Stimulated activated CD4-positive, alpha-beta T cell treated with anti-CD3 and anti-CD28 coated beads, Interleukin-12 subunit alpha, Interleukin-12 subunit beta, amount 100 ng/mL, for 4 hours (primary cell): Measurements from ENCODE around the gene PDE10A.

Experiments used
- DNase-seq: peaks from one replicate; pipeline ENCODE4 v3.0.0-alpha.2; 2020

Gene PDE10A

DNA sequence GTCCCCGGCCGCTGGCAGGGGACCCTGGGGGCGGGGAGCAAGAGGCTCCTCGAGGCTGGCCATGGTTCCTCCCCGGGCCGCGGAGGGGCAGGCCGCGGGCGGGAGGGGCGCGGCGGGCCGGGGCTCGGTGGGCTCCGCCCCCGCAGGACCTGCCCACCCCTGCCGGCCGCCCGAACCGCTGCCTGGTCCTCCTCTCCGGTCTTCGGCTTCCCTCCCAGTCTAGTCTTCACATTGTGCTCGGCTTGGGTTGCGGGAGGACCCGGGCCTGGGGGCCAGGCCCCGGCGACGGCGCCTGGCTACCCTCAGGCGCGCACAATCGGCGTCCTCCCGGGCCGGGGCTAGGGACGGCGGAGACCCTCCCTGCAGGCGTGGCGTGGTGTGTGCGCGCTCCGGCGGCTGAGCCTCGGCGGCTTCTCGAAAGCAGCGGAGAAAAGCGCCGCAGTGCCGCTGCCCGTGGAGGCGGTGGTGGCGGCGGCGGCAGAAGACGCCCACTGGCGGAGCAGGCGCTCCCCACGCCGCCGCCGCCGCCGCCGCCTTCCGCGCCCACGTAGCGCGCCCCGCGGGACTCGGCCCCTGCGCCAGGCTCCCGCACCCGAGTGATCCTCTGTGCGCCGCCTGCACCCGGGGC lies at the start of gene PDE10A:
TSS of gene PDE10A (minus strand) at position 493 of the 628 bp plus-strand sequence. CDS start at position 63, 430 bp downstream.
- DNase-seq, result no peak

DNA sequence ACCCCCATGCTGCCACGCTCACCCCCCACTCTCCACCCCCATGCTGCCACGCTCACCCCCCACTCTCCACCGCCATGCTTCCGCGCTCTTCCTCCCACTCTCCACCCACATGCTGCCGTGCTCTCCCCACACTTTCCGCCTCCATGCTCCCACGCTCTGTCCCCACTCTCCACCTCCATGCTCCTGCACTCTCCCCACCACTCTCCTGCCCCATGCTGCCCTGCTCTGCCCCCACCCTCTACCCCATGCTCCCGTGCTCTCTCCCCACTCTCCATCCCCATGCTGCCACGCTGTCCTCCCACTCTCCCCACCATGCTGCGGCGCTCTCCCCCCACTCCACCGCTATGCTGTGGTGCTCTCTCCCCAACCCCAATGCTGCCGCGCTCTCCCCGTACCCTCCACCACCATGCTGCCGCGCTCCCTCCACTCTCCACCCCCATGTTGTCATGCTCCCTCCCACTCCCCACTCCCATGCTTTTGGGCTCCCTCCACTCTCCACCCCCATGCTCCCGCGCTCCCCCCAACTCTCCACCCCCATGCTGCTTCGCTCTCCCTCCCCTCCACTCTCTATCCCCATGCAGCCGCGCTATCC lies 46.0 kb upstream of the PDE10A start:
- DNase-seq, result no peak

DNA sequence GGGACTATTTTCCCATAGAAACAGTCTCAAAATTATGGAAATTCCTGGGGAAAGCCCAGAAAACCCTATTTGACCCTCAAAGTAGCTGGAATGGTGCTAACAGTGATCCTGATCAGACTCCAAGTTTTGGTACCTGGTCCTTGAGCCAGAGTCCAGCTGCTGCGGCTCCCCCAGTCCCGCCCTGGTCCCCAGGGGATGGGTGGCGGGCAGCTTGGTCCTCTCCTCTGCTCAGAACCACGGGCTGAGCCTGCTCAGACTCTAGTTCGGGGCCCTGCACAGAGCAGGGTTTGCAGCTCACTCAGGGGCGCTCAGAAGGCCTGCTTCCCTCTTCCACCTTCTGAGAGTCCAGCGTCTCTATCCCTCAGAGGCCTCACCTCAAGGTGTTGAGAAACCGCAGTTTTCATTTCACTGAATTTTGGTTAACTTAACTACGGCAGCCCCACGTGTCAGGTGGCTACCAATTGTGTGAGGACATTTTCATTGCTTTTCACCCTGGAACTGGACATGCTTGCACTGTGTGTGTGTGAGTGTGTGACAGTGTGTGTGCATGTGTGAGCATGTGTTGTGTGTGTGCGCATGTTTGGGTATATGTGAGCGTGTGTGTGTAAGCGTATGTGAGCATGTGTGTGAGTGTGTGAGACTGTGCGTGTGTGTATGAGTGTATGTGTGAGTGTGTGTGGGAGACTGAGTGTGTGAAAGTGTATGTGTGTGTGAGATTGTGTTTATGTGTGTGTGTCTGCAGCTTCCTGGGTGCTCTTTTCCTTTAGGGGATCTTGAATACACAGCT lies 44.2 kb upstream of the PDE10A start:
- DNase-seq, result no peak

DNA sequence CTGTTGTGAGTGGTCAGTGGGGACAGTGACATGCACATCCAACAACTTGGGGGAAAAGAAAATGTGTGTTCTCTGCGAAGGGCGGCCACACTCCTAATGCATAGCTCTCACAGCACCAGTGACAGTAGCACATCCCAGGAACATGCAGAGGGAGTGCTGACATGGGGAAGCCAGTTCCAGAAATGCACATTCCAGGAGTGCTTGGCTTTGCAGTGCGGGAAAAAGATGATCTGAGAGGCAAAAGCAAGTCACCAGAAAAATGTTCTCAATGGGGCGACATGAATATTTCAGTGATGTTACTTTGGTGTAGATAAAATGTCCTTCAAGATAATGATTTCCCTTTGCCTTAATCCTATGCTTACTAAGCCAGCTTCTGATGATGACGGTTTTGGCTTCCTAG lies 42.9 kb upstream of the PDE10A start:
- no peak for DNase-seq

DNA sequence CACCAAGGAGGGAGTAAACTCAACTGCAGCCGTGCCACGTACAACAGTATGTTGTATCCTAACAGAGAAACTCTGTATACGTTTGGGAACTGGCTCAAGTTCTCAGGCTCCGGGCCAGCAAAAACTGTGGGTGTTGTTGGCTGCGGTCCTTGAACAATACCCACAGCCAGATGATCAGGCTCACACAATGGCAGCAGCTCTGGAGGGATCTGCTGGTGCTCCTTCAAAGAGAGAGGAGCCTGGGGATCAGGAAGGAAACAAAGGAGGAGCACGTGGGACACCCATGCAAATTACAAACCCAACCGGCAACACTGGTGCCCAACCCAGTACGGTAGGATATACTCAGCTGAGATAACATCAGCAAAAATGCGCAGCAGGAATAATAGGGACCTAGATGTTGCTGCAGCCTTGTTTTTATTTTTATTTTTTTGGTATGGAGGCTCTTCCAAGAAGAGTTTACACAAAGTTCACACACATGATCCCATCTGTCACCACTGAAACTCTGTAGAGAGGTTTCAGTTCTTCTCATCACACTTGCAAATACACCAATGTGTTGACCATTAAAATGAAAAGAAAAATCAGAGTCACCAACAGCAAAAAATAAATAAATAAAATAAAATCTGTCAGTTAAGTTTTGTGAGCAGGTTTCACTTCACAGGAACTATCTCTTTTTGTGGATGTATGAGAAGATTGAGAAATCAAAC lies 41.2 kb upstream of the PDE10A start:
- no peak for DNase-seq

DNA sequence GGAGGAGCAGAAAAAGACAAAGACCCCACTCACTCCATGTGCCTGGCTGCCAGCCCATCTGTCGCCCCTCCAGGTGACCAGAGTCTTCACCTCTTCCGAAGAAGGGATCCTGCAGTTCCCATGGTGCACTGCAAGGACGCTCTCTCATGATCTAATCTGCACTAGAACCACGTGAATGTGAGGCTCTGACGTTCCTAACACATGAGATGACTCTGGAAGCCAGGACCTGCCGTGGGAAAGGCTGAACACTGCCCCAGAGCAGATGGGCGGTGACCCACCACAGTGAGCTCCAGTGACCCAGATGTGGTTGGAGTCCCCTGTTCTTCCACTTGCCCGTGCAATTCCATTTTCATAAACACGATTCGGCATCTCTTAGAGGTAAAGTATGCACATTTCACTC lies 39.6 kb upstream of the PDE10A start:
- DNase-seq, result no peak

DNA sequence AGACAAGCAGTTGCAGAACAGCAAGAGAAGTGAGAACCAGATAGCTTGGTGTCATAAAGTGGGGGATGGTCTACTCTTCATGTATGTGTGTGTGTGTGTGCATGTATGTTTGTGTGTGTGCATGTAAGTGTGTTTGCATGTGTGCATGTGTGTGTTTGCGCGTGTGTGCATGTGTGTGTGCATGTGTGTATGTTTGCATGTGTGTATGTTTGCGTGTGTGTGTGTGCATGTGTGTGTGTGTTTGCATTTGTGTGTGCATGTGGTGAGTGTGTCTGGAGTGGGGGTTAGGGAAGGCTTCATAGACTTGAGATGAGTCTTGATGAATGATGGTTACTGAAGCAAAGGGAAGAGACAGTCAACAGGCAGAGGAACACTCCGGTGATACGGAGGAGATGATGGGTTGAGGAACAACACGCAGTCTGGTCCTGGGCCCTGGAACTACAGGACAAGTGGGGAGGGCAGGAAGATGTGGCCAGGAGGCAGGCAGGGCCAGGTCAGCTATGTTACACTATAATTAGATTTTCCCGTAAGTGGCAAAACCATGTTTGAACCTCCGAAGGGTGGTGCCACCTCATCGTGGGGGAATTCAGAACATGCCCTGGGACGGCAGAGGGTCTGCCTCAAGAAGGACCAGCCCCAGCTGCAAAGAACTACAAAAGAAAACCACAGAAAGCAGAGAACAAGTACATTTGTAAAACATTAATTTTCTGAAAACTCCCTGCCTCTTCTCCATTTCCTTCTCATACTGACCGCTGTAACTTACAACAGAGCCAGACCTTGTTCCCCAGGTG lies 38.7 kb upstream of the PDE10A start:
- DNase-seq, result no peak

DNA sequence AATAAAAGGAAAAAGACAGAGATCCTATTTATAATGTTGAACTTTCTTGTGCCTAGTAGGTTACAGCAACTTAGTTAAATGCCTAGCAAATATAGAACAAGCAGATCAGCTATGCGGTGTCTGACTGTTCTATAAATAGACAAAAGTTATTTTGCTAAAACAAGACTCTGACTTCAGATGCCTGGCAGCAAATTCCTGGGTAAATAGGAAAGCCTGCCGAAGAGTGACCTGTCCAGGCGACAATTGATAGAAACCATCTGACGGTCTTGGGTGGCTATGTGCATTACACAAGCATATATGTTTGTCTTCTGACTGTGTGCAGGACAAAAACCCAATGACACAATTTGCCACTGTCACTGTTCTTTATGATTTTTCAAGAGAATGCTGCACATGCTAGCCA lies 38.0 kb upstream of the PDE10A start:
- DNase-seq, result no peak

DNA sequence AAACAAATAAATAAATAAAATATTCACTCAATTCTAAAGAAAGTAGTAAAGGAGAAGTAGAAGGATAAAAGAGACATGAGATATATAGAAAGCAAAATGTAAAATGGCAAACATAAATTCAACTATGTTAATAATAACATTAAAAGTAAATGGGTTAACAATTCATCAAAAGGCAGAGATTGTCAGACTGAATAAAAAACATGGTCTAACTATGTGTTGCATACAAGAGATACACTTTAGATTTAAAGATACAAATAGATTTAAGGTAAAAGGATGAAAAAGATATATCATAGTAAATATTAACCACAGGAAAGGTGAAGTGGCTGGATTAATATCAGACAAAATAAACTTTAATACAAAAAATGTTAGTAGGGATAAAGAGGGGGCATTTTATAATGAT lies 35.8 kb upstream of the PDE10A start:
- no peak for DNase-seq

DNA sequence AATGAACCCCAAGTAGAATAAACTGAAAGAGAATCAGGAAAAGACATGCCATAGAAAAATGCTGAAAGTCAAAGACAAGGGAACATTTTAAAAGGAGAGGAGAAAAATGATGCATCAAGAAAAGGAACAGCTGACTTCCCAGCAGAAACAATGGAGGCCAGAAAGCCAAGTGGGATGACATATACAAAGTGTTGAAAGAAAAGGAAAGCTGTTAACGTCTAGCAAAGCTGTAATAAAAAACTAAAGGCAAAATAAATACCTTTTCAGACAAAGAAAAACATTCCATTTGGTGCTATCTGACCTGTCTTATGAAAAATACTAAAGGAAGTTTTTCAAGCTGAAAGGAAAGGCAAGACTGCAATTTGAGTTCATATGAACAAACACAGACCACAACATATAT lies 34.1 kb upstream of the PDE10A start:
- DNase-seq, result no peak

DNA sequence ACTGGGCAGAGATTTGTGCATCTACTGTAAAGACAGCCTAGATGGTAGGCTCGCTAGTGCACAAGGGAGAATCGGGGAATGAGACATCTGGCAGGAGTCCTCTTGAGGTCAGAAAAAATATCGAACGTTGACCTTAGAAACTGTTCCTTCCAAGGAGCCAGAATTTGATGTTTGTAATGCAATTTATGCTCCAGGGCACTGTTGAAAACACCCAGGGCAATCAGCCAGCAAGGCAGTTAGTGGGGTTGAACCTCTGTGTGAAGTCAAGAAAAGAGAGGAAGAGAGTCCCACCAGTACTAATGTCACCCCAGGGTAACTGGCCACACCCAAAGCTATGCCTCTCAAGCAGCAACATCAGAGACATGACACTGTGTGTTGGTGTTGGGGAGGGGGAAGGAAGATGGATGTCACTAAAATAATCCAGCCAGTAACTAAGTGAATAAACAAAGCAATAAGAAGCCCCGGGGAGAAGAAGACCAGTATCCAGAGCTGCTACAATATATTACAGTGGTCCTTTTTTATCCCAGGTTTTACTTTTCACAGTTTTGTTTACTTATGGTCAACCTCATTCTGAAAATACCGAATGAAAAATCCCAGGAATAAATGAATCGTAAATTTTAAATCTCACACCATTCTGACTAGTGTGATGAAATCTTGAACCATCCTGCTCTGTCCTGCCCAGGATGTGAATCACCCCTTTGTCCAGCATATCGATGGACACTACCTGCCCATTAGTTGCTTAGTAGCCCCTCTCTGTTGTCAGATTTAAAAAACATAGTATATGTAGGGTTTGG lies 32.9 kb upstream of the PDE10A start:
- DNase-seq, result no peak

DNA sequence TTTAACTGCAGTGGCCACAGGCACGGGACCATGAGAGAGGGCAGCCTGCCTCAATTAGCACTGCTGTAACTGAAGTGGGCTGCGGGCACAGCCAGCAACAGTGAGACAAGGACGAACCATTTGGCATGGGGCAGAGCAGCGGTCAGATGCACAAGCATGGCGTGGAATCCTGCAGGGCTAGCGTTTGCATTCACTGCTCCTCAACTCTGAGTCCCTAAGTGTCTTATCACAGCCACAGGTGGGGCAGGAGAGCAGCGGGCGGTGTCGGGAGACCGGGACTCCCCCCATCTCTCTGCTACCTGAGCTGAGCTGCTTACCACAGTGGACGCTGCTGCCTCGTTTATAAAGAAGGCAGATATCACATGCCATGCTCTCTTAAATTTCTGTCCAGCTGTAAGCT lies 31.3 kb upstream of the PDE10A start:
- DNase-seq, result no peak

DNA sequence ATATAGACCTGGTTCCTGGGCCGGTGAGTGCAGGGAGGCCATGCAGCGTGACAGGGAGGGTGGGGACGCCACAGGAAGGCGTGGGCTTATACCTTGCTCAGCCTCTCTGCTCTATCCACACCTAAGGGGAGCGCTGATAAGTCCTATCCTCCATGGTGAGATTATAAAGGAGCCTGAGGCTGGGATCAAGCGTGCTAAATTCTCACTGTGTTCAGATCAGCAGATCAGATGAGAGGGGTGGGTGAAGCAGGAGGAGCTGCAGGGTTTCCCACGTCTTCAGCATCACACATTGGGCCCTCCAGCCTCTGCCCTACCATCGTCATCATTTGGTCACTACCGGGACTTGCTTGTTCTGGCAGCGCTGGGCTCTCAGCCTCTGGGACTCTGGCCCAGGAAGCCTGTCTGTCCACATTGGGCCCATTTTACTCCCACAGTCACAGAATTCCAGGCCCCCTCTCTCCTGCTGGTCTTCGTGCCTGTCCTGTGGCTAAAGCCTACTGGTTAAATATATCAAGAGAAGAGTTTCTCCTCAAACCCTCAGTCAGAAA lies 29.1 kb upstream of the PDE10A start:
- no peak for DNase-seq

DNA sequence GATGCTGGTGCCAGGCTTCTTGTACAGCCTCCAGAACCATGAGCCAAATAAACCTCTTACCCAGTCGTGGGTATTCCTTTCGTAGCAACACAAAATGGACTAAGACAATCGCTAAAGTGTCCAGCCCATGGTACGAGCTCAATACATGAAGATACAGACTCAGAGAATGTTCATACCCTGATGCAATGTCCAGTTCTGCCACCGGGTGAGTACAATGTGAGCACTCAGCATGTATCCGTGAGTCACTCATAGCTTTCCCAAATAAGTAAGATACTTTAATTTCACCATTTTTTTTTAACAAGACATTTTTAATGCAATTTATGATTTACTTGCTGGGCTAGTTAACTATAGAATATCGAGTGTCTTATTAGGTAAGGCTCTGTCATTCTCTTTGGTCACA lies 26.7 kb upstream of the PDE10A start:
- DNase-seq, result no peak

DNA sequence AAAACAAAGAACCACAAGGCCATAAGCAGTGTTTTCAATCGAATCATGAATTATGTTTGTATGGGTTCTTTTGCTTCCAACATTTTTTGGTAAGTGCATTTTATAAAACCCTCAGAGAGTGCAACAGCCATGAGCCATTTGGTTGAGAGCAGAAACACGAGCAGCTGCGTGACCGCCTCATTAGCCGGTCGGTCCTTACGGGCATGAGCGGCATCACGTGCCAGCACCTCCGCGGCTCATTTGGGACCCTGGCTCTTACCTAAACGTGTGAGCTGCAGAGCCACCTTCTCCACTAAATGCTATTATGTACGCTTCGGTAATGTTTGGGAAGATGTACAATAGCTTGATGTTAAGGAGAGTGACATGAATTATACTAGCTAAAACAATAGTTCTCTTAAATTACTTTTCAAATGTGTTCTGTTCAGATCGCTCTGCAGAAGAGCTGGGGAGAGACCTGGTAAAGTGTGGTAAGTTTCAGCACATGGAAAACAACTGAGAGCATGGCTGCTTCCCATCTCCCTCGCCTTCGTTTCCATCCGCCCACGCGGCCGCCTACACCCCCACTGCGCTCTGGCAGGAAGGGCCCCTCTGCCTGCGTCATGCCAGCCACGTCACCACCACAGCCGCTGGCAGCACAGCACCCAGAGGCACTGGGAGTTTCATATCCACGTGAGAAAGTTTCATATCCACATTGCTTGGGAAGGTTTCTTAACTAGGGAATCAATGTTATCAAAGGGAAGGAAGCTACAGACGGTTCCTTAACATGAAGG lies 23.7 kb upstream of the PDE10A start:
- no peak for DNase-seq

DNA sequence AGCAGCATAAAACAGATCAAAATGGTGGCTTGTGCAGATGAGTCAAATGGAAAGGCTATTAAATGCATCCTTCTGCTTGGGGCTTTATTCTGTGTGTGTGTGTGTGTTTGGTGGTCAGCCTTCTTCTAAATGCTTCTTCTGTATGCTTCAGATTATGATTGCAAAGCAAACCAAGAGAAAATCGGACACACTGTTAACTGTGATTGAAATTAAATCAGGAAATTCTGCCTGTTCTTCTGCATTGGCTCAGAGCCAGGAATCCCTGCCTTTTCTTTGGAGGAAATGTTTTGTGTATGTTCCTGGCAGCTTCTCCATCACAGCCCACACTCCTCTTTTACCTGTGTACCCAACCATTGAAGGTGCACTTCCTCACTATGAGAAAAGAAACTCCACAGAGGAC lies 22.3 kb upstream of the PDE10A start:
- DNase-seq, result no peak

DNA sequence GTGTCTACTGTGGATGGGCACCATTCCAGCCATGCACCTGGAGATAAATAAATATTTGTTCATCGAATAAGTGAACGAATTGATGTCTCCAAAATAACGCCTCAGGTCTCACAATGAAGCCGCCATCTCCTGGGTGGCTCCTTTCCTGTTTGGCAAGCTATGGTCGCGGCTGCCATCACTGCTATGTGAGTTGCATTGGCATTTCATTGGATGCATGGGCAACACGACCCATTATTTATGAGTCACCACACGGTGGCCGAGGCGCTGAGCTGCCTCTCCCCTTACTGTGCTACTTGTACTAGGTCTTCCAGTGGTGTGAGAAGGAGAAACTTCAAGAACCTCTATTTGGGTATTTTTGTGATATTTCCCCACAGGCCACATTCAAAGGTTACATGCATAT lies 21.3 kb upstream of the PDE10A start:
- DNase-seq, result no peak

DNA sequence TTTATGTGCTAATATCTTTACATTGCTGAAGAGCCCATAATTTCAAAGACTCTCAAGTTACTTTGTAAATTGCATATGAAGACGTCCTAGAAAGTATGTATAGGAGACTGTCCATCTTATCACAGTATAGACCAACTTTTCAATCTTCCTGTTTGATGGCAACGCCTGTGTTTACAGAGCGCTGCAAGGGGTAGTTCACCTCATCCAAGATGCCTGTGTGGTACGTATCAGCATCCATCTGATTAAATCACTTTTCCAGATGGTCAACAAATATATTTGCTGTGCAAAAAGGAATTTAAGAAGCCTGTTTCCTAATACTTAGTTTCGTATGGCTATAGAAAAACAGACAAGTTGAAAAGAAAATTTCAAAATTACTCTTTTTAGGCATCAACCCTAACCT lies 17.9 kb upstream of the PDE10A start:
- DNase-seq, result no peak

DNA sequence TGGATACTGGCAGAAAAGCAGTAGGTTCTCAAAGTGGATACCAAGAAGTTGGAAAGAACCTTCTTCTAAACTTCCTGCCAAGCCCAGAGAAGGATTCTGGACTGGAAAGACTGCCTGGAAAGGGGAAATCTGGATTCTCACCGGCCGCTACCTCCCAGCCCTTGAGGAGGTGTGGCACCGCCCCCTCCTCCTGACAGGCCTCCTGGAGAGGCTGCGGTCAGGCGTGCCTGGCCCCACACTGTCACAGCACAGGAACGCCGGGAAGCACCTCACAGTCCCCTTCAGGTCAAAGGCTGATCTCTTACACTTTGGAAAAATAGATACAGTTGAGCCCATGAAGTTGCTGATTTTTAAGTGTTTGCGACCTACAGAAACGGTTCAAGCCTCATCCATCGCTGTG lies 16.3 kb upstream of the PDE10A start:
- no peak for DNase-seq

DNA sequence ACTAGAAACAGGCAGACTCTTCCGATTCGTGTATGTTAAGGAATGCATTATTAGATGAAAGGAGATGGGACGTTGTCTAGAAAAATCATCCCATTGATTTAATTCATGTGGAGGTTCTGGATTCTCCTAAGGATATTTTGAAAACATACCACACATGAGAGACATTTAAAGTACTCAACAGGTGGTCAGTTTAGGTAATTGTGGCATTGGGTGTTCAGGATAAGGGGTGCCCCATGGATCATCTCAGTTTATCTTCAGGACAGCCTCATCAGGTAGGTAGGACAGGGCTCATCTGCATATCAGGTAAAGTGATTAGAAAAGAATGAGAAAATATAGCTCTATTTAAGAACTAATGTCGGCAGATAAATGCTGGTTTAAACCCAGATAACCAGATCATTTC lies 15.9 kb upstream of the PDE10A start:
- DNase-seq, result no peak

DNA sequence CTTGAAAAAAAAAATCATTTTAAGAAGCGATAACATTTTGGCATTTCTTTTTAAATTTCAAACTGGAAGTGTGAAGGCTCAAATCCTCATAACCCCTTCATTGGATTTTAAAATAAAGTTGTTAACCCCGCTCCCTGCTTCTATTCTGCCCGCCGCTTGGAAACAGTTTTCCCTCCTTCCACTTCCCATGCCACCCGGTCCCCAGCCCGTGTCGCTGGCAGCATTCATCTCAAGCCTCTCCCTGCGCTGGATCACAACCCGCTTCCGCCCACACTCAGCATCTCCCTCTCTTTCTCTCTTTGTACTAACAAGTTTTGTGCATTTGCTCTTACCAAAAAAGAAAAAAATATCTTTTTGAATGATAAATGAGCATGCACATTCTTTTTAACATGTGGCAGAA lies 15.4 kb upstream of the PDE10A start:
- no peak for DNase-seq
